HepG2 (cell line): Measurements from ENCODE around the gene AVPR2. TPM values are rescaled to one million over a fixed set of nuclear protein-coding genes. Genes with fewer than 3 reads are reported as not detected.

Experiments used
- ATAC-seq: fragments of 200-7000 bp; cut with Tn5 transposase; 3 replicates; pipeline ENCODE4 v1.9.1; 2020; ENCODE audit warnings: mild to moderate bottlenecking, moderate library complexity
- BruUV-seq: library from RNA; stranded (reverse); fragments of 400-500 nt; replicated peaks from 2 replicates; lab custom pipeline; 2021; lab: Mats Ljungman, UMichigan
- CTCF ChIA-PET: fragments of 300-600 bp; formaldehyde crosslinking; extraction: SDS; loops from one replicate; lab custom pipeline; 2021; ENCODE audit warnings: low total read pairs, inconsistent platforms, low intra/inter-chr PET ratio; lab: Yijun Ruan, JAX
- POLR2A ChIA-PET: fragments of 350-600 bp; sonication (Branson Sonifier 250); formaldehyde crosslinking; loops from one replicate; lab custom pipeline; 2020; ENCODE audit warnings: antibody characterized with exemption, inconsistent platforms; lab: Yijun Ruan, JAX
- DNase-seq: peaks from one replicate; pipeline ENCODE4 v3.0.0-alpha.2; 2015; ENCODE audit warnings: low spot score
- FAIRE-seq: peaks from 3 replicates; lab custom pipeline; 2011; peaks lifted over from hg19 to GRCh38; lab: Jason Lieb, UNC
- H2AFZ ChIP-seq: one replicate; pipeline ENCODE4 v1.6.1; 2011; ENCODE audit warnings: low read length, inconsistent platforms
- H3K27ac ChIP-seq: fragments of 300-600 bp; 3 replicates; pipeline ENCODE4 v1.8.0; 2011; ENCODE audit warnings: mixed run types, mild to moderate bottlenecking, mixed read lengths, low read length, inconsistent platforms; ENCODE audit not compliant: insufficient read depth; ENCODE audit errors: extremely low read length
- H3K27me3 ChIP-seq, 2 experiments: fragments of 200-600 bp in 1 of 2; 2 replicates in 1 of 2; 3 replicates in 1 of 2; pipeline versions ENCODE4 v1.6.0 to v1.8.0; 2011; ENCODE audit warnings: low read length in 2 of 2, mild to moderate bottlenecking in 2 of 2, moderate library complexity in 2 of 2, inconsistent platforms in 1 of 2; ENCODE audit not compliant: insufficient read depth in 2 of 2, control insufficient read depth in 1 of 2
- H3K36me3 ChIP-seq, 2 experiments: fragments of 200-600 bp in 1 of 2; replicated peaks in 1 of 2; 2 replicates in 1 of 2; 3 replicates in 1 of 2; pipeline versions ENCODE4 v1.5.1 to v1.8.0; 2011; ENCODE audit warnings: low read length in 2 of 2, inconsistent platforms in 1 of 2; ENCODE audit not compliant: insufficient read depth in 2 of 2, control insufficient read depth in 1 of 2
- H3K4me1 ChIP-seq: 2 replicates; pipeline ENCODE4 v1.5.1; 2012; ENCODE audit warnings: low read length, inconsistent platforms; ENCODE audit not compliant: insufficient read depth
- H3K4me2 ChIP-seq: 2 replicates; pipeline ENCODE4 v1.6.0; 2011; ENCODE audit warnings: low read depth, low read length, inconsistent platforms
- H3K4me3 ChIP-seq, 3 experiments: fragments of 200-600 bp in 1 of 3; sonication (generic), shearing (Covaris generic) in 1 of 3; replicated peaks in 1 of 3; 2 replicates each; pipeline ENCODE4 v1.5.1; 2011 to 2016; ENCODE audit warnings: low read length in 3 of 3, inconsistent platforms in 2 of 3, low read depth in 2 of 3, mild to moderate bottlenecking in 2 of 3, control low read depth in 1 of 3, mixed read lengths in 1 of 3; ENCODE audit not compliant: insufficient read depth in 1 of 3
- H3K79me2 ChIP-seq: one replicate; pipeline ENCODE4 v1.6.1; 2011; ENCODE audit warnings: low read length, inconsistent platforms; ENCODE audit not compliant: insufficient read depth
- H3K9ac ChIP-seq: 2 replicates; pipeline ENCODE4 v1.6.0; 2011; ENCODE audit warnings: mild to moderate bottlenecking, low read depth, low read length, inconsistent platforms; ENCODE audit not compliant: insufficient read depth
- H3K9me3 ChIP-seq: 2 replicates; pipeline ENCODE4 v1.5.1; 2012; ENCODE audit warnings: mild to moderate bottlenecking, low read length
- H4K20me1 ChIP-seq: 2 replicates; pipeline ENCODE4 v1.6.0; 2011; ENCODE audit warnings: inconsistent platforms, mild to moderate bottlenecking, low read length, moderate library complexity; ENCODE audit not compliant: insufficient read depth
- CC2D1A ChIP-seq: sonication (generic); formaldehyde crosslinking; IDR thresholded peaks from 2 replicates; pipeline ENCODE4 v1.8.1; 2023; ENCODE audit warnings: mild to moderate bottlenecking, missing genetic modification reagents
- CCDC6 ChIP-seq: sonication (generic); formaldehyde crosslinking; IDR thresholded peaks from 2 replicates; pipeline ENCODE4 v1.8.1; 2022; ENCODE audit warnings: mild to moderate bottlenecking, missing genetic modification reagents, moderate library complexity
- FOXA3 ChIP-seq: IDR thresholded peaks from 2 replicates; pipeline ENCODE4 v1.6.1; 2016; ENCODE audit warnings: missing genetic modification reagents, missing compliant biosample characterization
- HNRNPL ChIP-seq: fragments of 200-400 bp; formaldehyde crosslinking; IDR thresholded peaks from 2 replicates; pipeline ENCODE4 v1.6.1; 2017; ENCODE audit warnings: mild to moderate bottlenecking, low read depth, low read length
- HOMEZ ChIP-seq: IDR thresholded peaks from 2 replicates; pipeline ENCODE4 v1.6.1; 2016; ENCODE audit warnings: low read depth
- IRX3 ChIP-seq: sonication (generic); formaldehyde crosslinking; IDR thresholded peaks from 2 replicates; pipeline ENCODE4 v1.8.1; 2023; ENCODE audit warnings: mild to moderate bottlenecking, low read depth, missing genetic modification reagents, borderline replicate concordance
- MAFK ChIP-seq, 2 experiments: IDR thresholded peaks in 1 of 2; conservative IDR thresholded peaks in 1 of 2; 2 replicates each; pipeline ENCODE4 v1.6.1; 2011; ENCODE audit warnings: improper control_type of control experiment in 2 of 2, low read length in 2 of 2
- NFRKB ChIP-seq: fragments of 450-650 bp; IDR thresholded peaks from 2 replicates; pipeline ENCODE4 v1.6.1; 2017
- NR2C2 ChIP-seq: sonication (generic); formaldehyde crosslinking; IDR thresholded peaks from 2 replicates; pipeline ENCODE4 v1.4.0; 2020; ENCODE audit warnings: missing genetic modification reagents, mild to moderate bottlenecking, moderate library complexity, borderline replicate concordance
- POLR2G ChIP-seq: fragments of 200-400 bp; formaldehyde crosslinking; IDR thresholded peaks from 2 replicates; pipeline ENCODE4 v1.6.1; 2018; ENCODE audit warnings: mild to moderate bottlenecking, low read depth, low read length, moderate library complexity
- RBFOX2 ChIP-seq: fragments of 200-400 bp; formaldehyde crosslinking; IDR thresholded peaks from 2 replicates; pipeline ENCODE4 v1.6.1; 2017; ENCODE audit warnings: low read depth, mild to moderate bottlenecking, low read length
- TEAD3 ChIP-seq: optimal IDR thresholded peaks from 2 replicates; pipeline ENCODE3; 2016; ENCODE audit warnings: borderline replicate concordance
- ZHX2 ChIP-seq, 2 experiments: sonication (generic) in 1 of 2; formaldehyde crosslinking in 1 of 2; IDR thresholded peaks; 2 replicates each; pipeline versions ENCODE4 v1.6.1 to v1.9.0; 2014 to 2022; ENCODE audit warnings: antibody characterized with exemption in 1 of 2, borderline replicate concordance in 1 of 2, inconsistent platforms in 1 of 2, low read depth in 1 of 2, missing genetic modification reagents in 1 of 2
- ZNF383 ChIP-seq: sonication (generic); formaldehyde crosslinking; IDR thresholded peaks from 2 replicates; pipeline ENCODE4 v1.4.0; 2020; ENCODE audit warnings: missing genetic modification reagents, mild to moderate bottlenecking, borderline replicate concordance
- ZNF432 ChIP-seq: sonication (generic); formaldehyde crosslinking; IDR thresholded peaks from 2 replicates; pipeline ENCODE4 v1.5.0; 2020; ENCODE audit warnings: missing genetic modification reagents, mild to moderate bottlenecking, borderline replicate concordance
- WGBS: methylation state at CpG from one replicate; pipeline ENCODE4 v1.1.6; 2017; ENCODE audit warnings: low lambda C conversion rate; 5-methylcytosine and 5-hydroxymethylcytosine counted together
- in situ Hi-C: cut with HindIII; loops from 2 replicates; pipeline ENCODE4 v1.10.0; 2017; ENCODE audit warnings: low pct_unique_long_range_greater_than_20kb; ENCODE audit not compliant: extremely low pct_ligation_motif_present
- intact Hi-C: fragments of 100-400 bp; cut with micrococcal nuclease; formaldehyde crosslinking; loops from one replicate; pipeline ENCODE4 v1.10.0; 2022; ENCODE audit not compliant: unreplicated experiment
- polyA plus RNA-seq, 8 experiments: library from polyadenylated mRNA; depleted of rRNA in 3 of 8; stranded (reverse) in 7 of 8; unstranded in 1 of 8; fragments of >200 nt; fragmentation: Illumina TruSeq in 4 of 8; extraction: Trizol in 4 of 8; gene quantifications; 2 replicates each; pipeline versions ENCODE4 v1.2.1 to v1.2.3, GENCODE V29; 2011 to 2016; ENCODE audit warnings: low read depth in 4 of 8, missing spikeins in 1 of 8, mixed read lengths in 1 of 8; ENCODE audit not compliant: insufficient read depth in 1 of 8
- total RNA-seq, 5 experiments: library from RNA; depleted of rRNA; stranded (reverse); fragments of >200 nt; fragmentation: Illumina TruSeq; extraction: Trizol; gene quantifications; 2 replicates each; pipeline ENCODE4 v1.2.3, GENCODE V29; 2016; ENCODE audit warnings: low read depth in 1 of 5

The AVPR2 gene
- total and polyA plus RNA-seq, 2 of the 13 experiments (the other 11 are each of a cell fraction or from before 2014, with no cell fraction given): not detected

- TF ChIP-seq HNRNPL: 0 out of 2 replicates have a peak, but pooled peaks have one; percentile 55
- 0 out of 2 replicates have a peak, but pooled peaks have one; percentile 47 for TF ChIP-seq RBFOX2
- TF ChIP-seq CCDC6 (CRISPR knock-in tag): 0 out of 2 replicates have a peak, but pooled peaks have one; percentile 39
- no peak for TF ChIP-seq ZNF383 (CRISPR knock-in tag)
- TF ChIP-seq POLR2G: peak; percentile 20; the same call in 1 of the 2 replicates
Measured at GRCh38 chrX:153927672-153927921, 23.1 kb downstream of the AVPR2 start (continued).

GRCh38 chrX:153927922-153928760 is 23.7 kb downstream of the AVPR2 start:
- Histone ChIP-seq H3K4me2 (peak overlapping the region; percentile 76), H3K9me3 (no peaks in the 10 kb centered on the region), H3K36me3 (peaks cover 1 to 8% of the 10 kb centered on the region in 2 experiments; a peak in 1 of 5 replicates), H3K4me3 (peak overlapping the region; percentile 71 to 79 (median 76)), H3K27me3 (no peaks in the 10 kb centered on the region), H3K9ac (peak overlapping the region; percentile 89), H3K4me1 (peaks cover 52% of the 10 kb centered on the region), H2AFZ (no peak overlapping the region), H4K20me1 (no peaks in the 10 kb centered on the region), H3K79me2 (no peaks in the 10 kb centered on the region), H3K27ac (peak overlapping the region; percentile 89)
- intact Hi-C loops (no loop called here), in situ Hi-C loops (no loop called here)
- POLR2A ChIA-PET: interaction anchor here (0.5 to 4.2 kb wide), 19 partner anchors 7 to 301 kb away, joined by 3 to 82 read pairs (median 4); partner anchors contain the start of genes HCFC1, IDH3G, IRAK1 and L1CAM
- FAIRE-seq (peak; percentile 93), DNase-seq (peak; percentile 90), ATAC-seq (peak; percentile 89)
- no TSS peak for BruUV-seq
- 7% methylated on average over 3 of the region's 76 CpGs for WGBS
- CTCF ChIA-PET: no interaction called here
- TF ChIP-seq NR2C2 (CRISPR knock-in tag) (peak; percentile 40; the same call in 1 of the 2 replicates), ZHX2 (IDR thresholded peaks at IDR 0.05; ENCODE audit: low read depth) (no peak), ZHX2 (CRISPR knock-in tag; IDR thresholded peaks at IDR 0.05; ENCODE audit: borderline replicate concordance) (no peak), IRX3 (CRISPR knock-in tag) (no peak), CC2D1A (CRISPR knock-in tag) (no peak), TEAD3 (CRISPR knock-in tag) (no peak), NFRKB (no peak), FOXA3 (CRISPR knock-in tag) (0 out of 2 replicates have a peak, but pooled peaks have one; percentile 11), ZNF432 (no peak), HOMEZ (CRISPR knock-in tag) (no peak), MAFK (conservative IDR thresholded peaks at IDR 0.05 in 1 of 2, IDR thresholded peaks at IDR 0.05 in 1 of 2; ENCODE audit: low read length in 2 of 2) (no peak)
